NB4 (cell line): ENCODE results near the gene CALD1.

Experiments used
- MYC ChIP-seq: IDR thresholded peaks from 2 replicates; pipeline ENCODE4 v1.6.1; 2011; ENCODE audit warnings: low read depth, low read length
- POLR2A ChIP-seq: IDR thresholded peaks from 2 replicates; pipeline ENCODE4 v1.6.1; 2011; ENCODE audit warnings: mild to moderate bottlenecking; ENCODE audit not compliant: insufficient read length; ENCODE audit errors: extremely low read depth
- TF ChIP-seq, protein P1 (sequence below): IDR thresholded peaks from one replicate; pipeline ENCODE4 v1.5.1; 2012; ENCODE audit warnings: low read depth, low read length
- TF ChIP-seq, protein P2 (sequence below): IDR thresholded peaks from 2 replicates; pipeline ENCODE4 v1.6.1; 2011; ENCODE audit warnings: low read depth, low read length

DNA sequence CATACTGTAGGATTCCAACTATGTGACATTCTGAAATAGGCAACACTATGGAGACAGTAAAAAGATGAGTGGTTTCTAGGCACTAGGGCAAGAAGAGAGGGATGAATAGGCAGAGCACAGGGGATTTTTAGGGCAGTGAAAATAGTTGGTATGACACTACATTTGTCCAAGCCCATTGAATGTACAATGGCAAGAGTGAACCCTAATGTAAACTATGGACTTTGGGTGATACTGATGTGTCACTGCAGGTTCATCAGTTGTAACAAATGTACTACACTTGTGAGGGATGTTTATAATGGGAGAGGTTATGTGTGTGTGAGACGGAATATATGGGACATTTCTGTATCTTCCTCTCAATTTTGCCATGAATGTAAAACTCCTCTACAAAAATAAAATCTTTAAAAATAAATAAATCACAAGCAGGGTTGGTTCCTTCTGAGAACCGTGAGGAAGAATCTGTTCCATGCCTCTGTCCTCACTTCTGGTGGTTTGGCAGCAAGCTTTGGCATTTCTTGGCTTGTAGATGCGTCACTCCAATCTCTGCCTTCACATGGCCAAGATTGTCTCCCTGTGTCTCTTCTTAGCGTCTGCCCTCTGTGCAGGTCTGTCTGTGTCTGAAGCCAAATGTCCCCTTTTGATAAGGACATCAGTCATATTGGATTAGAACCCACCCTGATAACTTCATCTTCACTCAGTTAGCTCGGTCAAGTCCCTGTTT is 123.8 kb downstream of the CALD1 start:
- TF ChIP-seq, protein P1, sequence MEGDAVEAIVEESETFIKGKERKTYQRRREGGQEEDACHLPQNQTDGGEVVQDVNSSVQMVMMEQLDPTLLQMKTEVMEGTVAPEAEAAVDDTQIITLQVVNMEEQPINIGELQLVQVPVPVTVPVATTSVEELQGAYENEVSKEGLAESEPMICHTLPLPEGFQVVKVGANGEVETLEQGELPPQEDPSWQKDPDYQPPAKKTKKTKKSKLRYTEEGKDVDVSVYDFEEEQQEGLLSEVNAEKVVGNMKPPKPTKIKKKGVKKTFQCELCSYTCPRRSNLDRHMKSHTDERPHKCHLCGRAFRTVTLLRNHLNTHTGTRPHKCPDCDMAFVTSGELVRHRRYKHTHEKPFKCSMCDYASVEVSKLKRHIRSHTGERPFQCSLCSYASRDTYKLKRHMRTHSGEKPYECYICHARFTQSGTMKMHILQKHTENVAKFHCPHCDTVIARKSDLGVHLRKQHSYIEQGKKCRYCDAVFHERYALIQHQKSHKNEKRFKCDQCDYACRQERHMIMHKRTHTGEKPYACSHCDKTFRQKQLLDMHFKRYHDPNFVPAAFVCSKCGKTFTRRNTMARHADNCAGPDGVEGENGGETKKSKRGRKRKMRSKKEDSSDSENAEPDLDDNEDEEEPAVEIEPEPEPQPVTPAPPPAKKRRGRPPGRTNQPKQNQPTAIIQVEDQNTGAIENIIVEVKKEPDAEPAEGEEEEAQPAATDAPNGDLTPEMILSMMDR, result no peak
- TF ChIP-seq POLR2A, result no peak
- TF ChIP-seq, protein P2, sequence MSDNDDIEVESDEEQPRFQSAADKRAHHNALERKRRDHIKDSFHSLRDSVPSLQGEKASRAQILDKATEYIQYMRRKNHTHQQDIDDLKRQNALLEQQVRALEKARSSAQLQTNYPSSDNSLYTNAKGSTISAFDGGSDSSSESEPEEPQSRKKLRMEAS, result no peak
- no peak for TF ChIP-seq MYC
